Keratinocyte (primary cell): ENCODE results near the gene ODF4. TPM values are rescaled to one million over a fixed set of nuclear protein-coding genes. Genes with fewer than 3 reads are reported as not detected.

Source experiments
- DNase-seq: peaks from one replicate; pipeline ENCODE4 v3.0.0-alpha.2; 2011; ENCODE audit warnings: low read depth, missing footprints, low spot score
- FAIRE-seq: peaks from 2 replicates; lab custom pipeline; 2011; peaks lifted over from hg19 to GRCh38; lab: Jason Lieb, UNC
- H2AFZ ChIP-seq: 2 replicates; pipeline ENCODE4 v1.6.0; 2012; ENCODE audit warnings: low read length, control low read depth, inconsistent platforms; ENCODE audit not compliant: control insufficient read depth
- H3K27ac ChIP-seq: 2 replicates; pipeline ENCODE4 v1.5.1; 2011; ENCODE audit warnings: low read length; ENCODE audit not compliant: control insufficient read depth, insufficient read depth
- H3K27me3 ChIP-seq: 3 replicates; pipeline ENCODE4 v1.6.0; 2011; ENCODE audit warnings: low read length; ENCODE audit not compliant: control insufficient read depth, insufficient read depth; ENCODE audit errors: extremely low read depth
- H3K36me3 ChIP-seq, 2 experiments: 2 replicates in 1 of 2; 3 replicates in 1 of 2; pipeline ENCODE4 v1.5.1; 2011; ENCODE audit warnings: low read length in 2 of 2, mild to moderate bottlenecking in 1 of 2; ENCODE audit not compliant: control insufficient read depth in 2 of 2, insufficient read depth in 2 of 2; ENCODE audit errors: extremely low read depth in 1 of 2
- H3K4me1 ChIP-seq: 3 replicates; pipeline ENCODE4 v1.5.1; 2011; ENCODE audit warnings: low read length; ENCODE audit not compliant: control insufficient read depth, insufficient read depth; ENCODE audit errors: extremely low read depth
- H3K4me2 ChIP-seq: 3 replicates; pipeline ENCODE4 v1.6.0; 2011; ENCODE audit warnings: low read depth, low read length; ENCODE audit not compliant: control insufficient read depth, insufficient read depth; ENCODE audit errors: extremely low read depth
- H3K4me3 ChIP-seq, 3 experiments: fragments of 200-600 bp in 1 of 3; sonication (generic) in 1 of 3; 2 replicates in 2 of 3; 3 replicates in 1 of 3; pipeline ENCODE4 v1.5.1; 2011 to 2016; ENCODE audit warnings: low read length in 3 of 3, mild to moderate bottlenecking in 3 of 3, control low read depth in 2 of 3, inconsistent platforms in 1 of 3, low read depth in 1 of 3, mixed read lengths in 1 of 3, mixed run types in 1 of 3, moderate library complexity in 1 of 3; ENCODE audit not compliant: control insufficient read depth in 2 of 3, insufficient read depth in 2 of 3; ENCODE audit errors: extremely low read depth in 1 of 3
- H3K79me2 ChIP-seq: 2 replicates; pipeline ENCODE4 v1.6.0; 2012; ENCODE audit warnings: low read length; ENCODE audit not compliant: control insufficient read depth, insufficient read depth
- H3K9ac ChIP-seq: 3 replicates; pipeline ENCODE4 v1.6.0; 2011; ENCODE audit warnings: low read length; ENCODE audit not compliant: control insufficient read depth, insufficient read depth; ENCODE audit errors: extremely low read depth
- H3K9me1 ChIP-seq: 3 replicates; pipeline ENCODE4 v1.6.0; 2011; ENCODE audit warnings: low read length; ENCODE audit not compliant: control insufficient read depth, insufficient read depth; ENCODE audit errors: extremely low read depth
- H3K9me3 ChIP-seq: 2 replicates; pipeline ENCODE4 v1.5.1; 2012; ENCODE audit warnings: low read depth, low read length; ENCODE audit not compliant: control insufficient read depth
- H4K20me1 ChIP-seq: 3 replicates; pipeline ENCODE4 v1.6.0; 2011; ENCODE audit warnings: low read length; ENCODE audit not compliant: control insufficient read depth, insufficient read depth; ENCODE audit errors: extremely low read depth
- CTCF ChIP-seq, 3 experiments: IDR thresholded peaks in 1 of 3; conservative IDR thresholded peaks in 1 of 3; optimal IDR thresholded peaks in 1 of 3; 2 replicates in 2 of 3; 3 replicates in 1 of 3; pipeline versions ENCODE3 to v1.5.1; 2011; ENCODE audit warnings: low read length in 3 of 3, mild to moderate bottlenecking in 3 of 3, moderate library complexity in 2 of 3, control low read depth in 1 of 3, inconsistent platforms in 1 of 3; ENCODE audit not compliant: insufficient read depth in 2 of 3; ENCODE audit errors: extremely low read depth in 1 of 3
- EZH2 ChIP-seq: IDR thresholded peaks from one replicate; pipeline ENCODE4 v1.6.1; 2012; ENCODE audit warnings: inconsistent platforms, mild to moderate bottlenecking, low read length, moderate library complexity
- dilution Hi-C: fragments of 300-500 bp; cut with MboI; formaldehyde crosslinking; loops from one replicate; pipeline ENCODE4 v1.7.0; 2020; ENCODE audit warnings: low sequenced_read_pairs; ENCODE audit not compliant: extremely low pct_ligation_motif_present
- polyA plus RNA-seq, 5 experiments: library from polyadenylated mRNA; depleted of rRNA in 3 of 5; stranded (reverse) in 3 of 5; stranded (forward) in 1 of 5; unstranded in 1 of 5; fragments of >200 nt; gene quantifications; 1 replicate in 1 of 5; 2 replicates in 3 of 5; 3 replicates in 1 of 5; pipeline versions ENCODE4 v1.2.1 to v1.2.3, GENCODE V29; 2011 to 2012; ENCODE audit warnings: missing spikeins in 2 of 5, low read depth in 1 of 5, low replicate concordance in 1 of 5

ODF4 gene
- polyA plus RNA-seq, 1 donor (not counting 4 experiments of a cell fraction or from before 2014, with no cell fraction given), result not detected

- no peaks in the 10 kb centered on the region for H3K9me1 ChIP-seq
- no peak for TF ChIP-seq CTCF (optimal IDR thresholded peaks at IDR 0.05 in 1 of 3, IDR thresholded peaks at IDR 0.05 in 1 of 3, conservative IDR thresholded peaks at IDR 0.05 in 1 of 3; ENCODE audit: extremely low read depth in 1 of 3, insufficient read depth in 2 of 3, low read length in 3 of 3)
- no peak for TF ChIP-seq EZH2
- DNase-seq, result no peak
- no peak overlapping the region for H3K4me2 ChIP-seq
- no peak overlapping the region for H3K4me3 ChIP-seq
- H4K20me1 ChIP-seq, result no peaks in the 10 kb centered on the region
- no peaks in the 10 kb centered on the region for H3K9me3 ChIP-seq
- H2AFZ ChIP-seq, result no peak overlapping the region
- H3K4me1 ChIP-seq, result peaks cover 27% of the 10 kb centered on the region
- no peaks in the 10 kb centered on the region for H3K27me3 ChIP-seq
- dilution Hi-C loops, result no loop called here
- no peaks in the 10 kb centered on the region for H3K79me2 ChIP-seq
- no peaks in the 10 kb centered on the region for H3K36me3 ChIP-seq
- H3K27ac ChIP-seq, result no peak overlapping the region
- no peak overlapping the region for H3K9ac ChIP-seq
- FAIRE-seq, result no peak
Measured at GRCh38 chr17:8387914-8388651, 48.4 kb downstream of the ODF4 start.

- no peaks in the 10 kb centered on the region for H3K79me2 ChIP-seq
- H3K27me3 ChIP-seq, result no peaks in the 10 kb centered on the region
- H3K36me3 ChIP-seq, result no peaks in the 10 kb centered on the region
- TF ChIP-seq CTCF (optimal IDR thresholded peaks at IDR 0.05 in 1 of 3, IDR thresholded peaks at IDR 0.05 in 1 of 3, conservative IDR thresholded peaks at IDR 0.05 in 1 of 3; ENCODE audit: extremely low read depth in 1 of 3, insufficient read depth in 2 of 3, low read length in 3 of 3) (no peak), EZH2 (no peak)
- no peak overlapping the region for H3K4me3 ChIP-seq
- H3K4me2 ChIP-seq, result peak overlapping the region; percentile 54
- H3K27ac ChIP-seq, result peak overlapping the region; percentile 52
- no peaks in the 10 kb centered on the region for H3K9me3 ChIP-seq
- peaks cover 27% of the 10 kb centered on the region for H3K4me1 ChIP-seq
- FAIRE-seq (peak; percentile 9), DNase-seq (no peak)
- peak overlapping the region; percentile 40 for H2AFZ ChIP-seq
- peak overlapping the region; percentile 9 for H3K9ac ChIP-seq
- no peaks in the 10 kb centered on the region for H4K20me1 ChIP-seq
- dilution Hi-C loops, result no loop called here
- H3K9me1 ChIP-seq, result no peaks in the 10 kb centered on the region
Measured at GRCh38 chr17:8391711-8392110, 52.1 kb downstream of the ODF4 start.
